ENCODE data around the gene ZCCHC7. TPM values are rescaled to one million over a fixed set of nuclear protein-coding genes. Genes with fewer than 3 reads are reported as not detected.

The ZCCHC7 gene
- total and polyA plus RNA-seq, 2 donors (not counting 3 experiments of a cell fraction or from before 2014, with no cell fraction given): 7.4 to 14.8 TPM

DNA sequence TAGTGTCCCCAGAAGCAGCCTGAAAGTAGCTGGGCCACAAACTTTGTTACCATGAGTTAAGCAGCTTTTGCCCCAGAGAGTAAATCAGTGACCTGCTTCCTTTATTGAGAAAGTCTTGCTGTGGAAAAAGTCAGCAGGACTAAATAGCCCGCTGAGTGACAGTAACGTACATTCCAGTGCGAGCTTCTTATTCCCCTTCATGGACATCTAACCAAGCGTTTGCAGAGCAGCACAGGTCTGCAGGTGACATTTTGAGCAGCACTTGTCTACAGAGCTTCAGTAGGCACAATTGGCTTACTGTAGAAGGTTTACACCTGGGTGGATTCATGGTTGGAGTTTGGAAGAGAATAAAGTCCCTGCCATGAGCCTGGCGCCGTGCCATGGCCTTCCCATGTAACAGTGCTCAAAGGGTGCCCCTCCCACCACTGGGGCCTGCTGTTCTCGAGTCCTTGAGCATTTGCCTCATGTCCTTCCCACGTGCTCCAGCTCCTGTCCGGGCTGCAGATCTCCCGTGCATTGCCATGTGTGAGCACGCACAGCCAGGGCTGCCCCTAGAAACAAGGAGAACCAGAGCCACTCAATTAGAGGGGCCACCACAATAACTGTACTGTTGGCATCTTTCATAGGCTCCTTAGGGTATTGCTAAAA lies 260.8 kb downstream of the ZCCHC7 start:
- Histone ChIP-seq H4K20me1 (replicated peaks; ENCODE audit: control insufficient read depth, extremely low read depth, insufficient read depth, low read length) (no peaks in the 10 kb centered on the region), H3K27me3 (ENCODE audit: control insufficient read depth in 2 of 2, insufficient read depth in 2 of 2, low read length in 2 of 2) (no peaks in the 10 kb centered on the region), H3K79me2 (ENCODE audit: control insufficient read depth, insufficient read depth, low read length) (no peaks in the 10 kb centered on the region), H2AFZ (ENCODE audit: low read depth, low read length) (no peak overlapping the region), H3K4me2 (ENCODE audit: insufficient read depth, low read length) (no peak overlapping the region), H3K36me3 (ENCODE audit: control insufficient read depth in 2 of 2, extremely low read depth in 1 of 2, insufficient read depth in 2 of 2, low read length in 2 of 2) (no peaks in the 10 kb centered on the region), H3K27ac (ENCODE audit: insufficient read depth, low read depth, low read length) (no peak overlapping the region), H3K9me1 (replicated peaks; ENCODE audit: control insufficient read depth, extremely low read depth, insufficient read depth, low read length) (no peaks in the 10 kb centered on the region), H3K9me3 (replicated peaks; ENCODE audit: control insufficient read depth, insufficient read depth, low read length) (no peaks in the 10 kb centered on the region), H3K9ac (replicated peaks; ENCODE audit: extremely low read depth, insufficient read depth, low read length) (no peak overlapping the region), H3K4me1 (ENCODE audit: control insufficient read depth, extremely low read depth, insufficient read depth, low read length) (no peaks in the 10 kb centered on the region), H3K4me3 (replicated peaks in 1 of 3; ENCODE audit: insufficient read depth in 1 of 3, low read depth in 1 of 3, low read length in 3 of 3) (no peak overlapping the region)
- ChIA-PET POLR2A (no interaction called here), CTCF (interaction anchor here (0.8 to 1.7 kb wide), 2 partner anchors 8 to 26 kb away, joined by 3 read pairs; no protein-coding TSS in a partner anchor)
- DNase-seq (ENCODE audit: low read depth, low spot score): no peak
- intact Hi-C loops (cut with micrococcal nuclease): no loop called here
- no TSS peak for BruUV-seq (replicated peaks)
- dilution Hi-C loops (cut with MboI; ENCODE audit: extremely low pct_ligation_motif_present, low sequenced_read_pairs): no loop called here
- no peak for FAIRE-seq
- no peak for TF ChIP-seq FOS (IDR thresholded peaks at IDR 0.05; ENCODE audit: borderline replicate concordance, insufficient read depth, low read length)
- no peak for TF ChIP-seq POLR2A (IDR thresholded peaks at IDR 0.05; ENCODE audit: low read depth, low read length)
- no peak for TF ChIP-seq GATA2 (IDR thresholded peaks at IDR 0.05; ENCODE audit: insufficient read depth, insufficient read length, low read depth, low read length)
- no peak for TF ChIP-seq EZH2 (IDR thresholded peaks at IDR 0.05; ENCODE audit: borderline replicate concordance, low read depth, low read length, severe bottlenecking)
- TF ChIP-seq JUN (IDR thresholded peaks at IDR 0.05; ENCODE audit: borderline replicate concordance, insufficient read depth, insufficient read length, low read depth): no peak
- no peak for TF ChIP-seq POLR2AphosphoS5 (IDR thresholded peaks at IDR 0.05; ENCODE audit: insufficient read depth, low read depth, low read length)
- TF ChIP-seq, protein P1, sequence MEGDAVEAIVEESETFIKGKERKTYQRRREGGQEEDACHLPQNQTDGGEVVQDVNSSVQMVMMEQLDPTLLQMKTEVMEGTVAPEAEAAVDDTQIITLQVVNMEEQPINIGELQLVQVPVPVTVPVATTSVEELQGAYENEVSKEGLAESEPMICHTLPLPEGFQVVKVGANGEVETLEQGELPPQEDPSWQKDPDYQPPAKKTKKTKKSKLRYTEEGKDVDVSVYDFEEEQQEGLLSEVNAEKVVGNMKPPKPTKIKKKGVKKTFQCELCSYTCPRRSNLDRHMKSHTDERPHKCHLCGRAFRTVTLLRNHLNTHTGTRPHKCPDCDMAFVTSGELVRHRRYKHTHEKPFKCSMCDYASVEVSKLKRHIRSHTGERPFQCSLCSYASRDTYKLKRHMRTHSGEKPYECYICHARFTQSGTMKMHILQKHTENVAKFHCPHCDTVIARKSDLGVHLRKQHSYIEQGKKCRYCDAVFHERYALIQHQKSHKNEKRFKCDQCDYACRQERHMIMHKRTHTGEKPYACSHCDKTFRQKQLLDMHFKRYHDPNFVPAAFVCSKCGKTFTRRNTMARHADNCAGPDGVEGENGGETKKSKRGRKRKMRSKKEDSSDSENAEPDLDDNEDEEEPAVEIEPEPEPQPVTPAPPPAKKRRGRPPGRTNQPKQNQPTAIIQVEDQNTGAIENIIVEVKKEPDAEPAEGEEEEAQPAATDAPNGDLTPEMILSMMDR (IDR thresholded peaks at IDR 0.05; ENCODE audit: extremely low read depth in 1 of 2, insufficient read depth in 1 of 2, low read depth in 1 of 2, low read length in 2 of 2): no peak
- TF ChIP-seq MYC (IDR thresholded peaks at IDR 0.05; ENCODE audit: low read depth, low read length): no peak
- TF ChIP-seq, protein P2, sequence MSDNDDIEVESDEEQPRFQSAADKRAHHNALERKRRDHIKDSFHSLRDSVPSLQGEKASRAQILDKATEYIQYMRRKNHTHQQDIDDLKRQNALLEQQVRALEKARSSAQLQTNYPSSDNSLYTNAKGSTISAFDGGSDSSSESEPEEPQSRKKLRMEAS (IDR thresholded peaks at IDR 0.05; ENCODE audit: insufficient read depth, insufficient read length): no peak
